Gastroesophageal sphincter (tissue), 4 donors: ENCODE measurements around the gene NTN3. TPM values are rescaled to one million over a fixed set of nuclear protein-coding genes. Genes with fewer than 3 reads are reported as not detected.

Experiments
- ATAC-seq: fragments of 150-250 bp; one replicate; pipeline ENCODE4 v1.9.1; 2016; ENCODE audit warnings: mild to moderate bottlenecking, moderate library complexity
- H3K27ac ChIP-seq, 4 donors: fragments of 200-600 bp; sonication (generic) in 3 of 4; 1 replicate in 3 of 4; 2 replicates in 1 of 4; pipeline ENCODE4 v1.5.1; 2016 to 2019
- H3K27me3 ChIP-seq: fragments of 200-600 bp; sonication (generic); one replicate; pipeline ENCODE4 v1.5.1; 2019
- H3K36me3 ChIP-seq, 2 donors: fragments of 200-600 bp; sonication (generic); one replicate each; pipeline ENCODE4 v1.5.1; 2019; ENCODE audit warnings: control low read depth in 1 of 2
- H3K4me1 ChIP-seq, 3 donors: fragments of 200-600 bp; sonication (generic); 1 replicate in 2 of 3; 2 replicates in 1 of 3; pipeline ENCODE4 v1.5.1; 2016 to 2019; ENCODE audit warnings: control low read depth in 2 of 3
- H3K4me3 ChIP-seq, 2 donors: fragments of 200-600 bp; sonication (generic); one replicate each; pipeline ENCODE4 v1.5.1; 2019; ENCODE audit warnings: mild to moderate bottlenecking in 1 of 2, moderate library complexity in 1 of 2
- H3K9me3 ChIP-seq, 3 donors: fragments of 200-600 bp; sonication (generic); one replicate each; pipeline ENCODE4 v1.5.1; 2017 to 2019; ENCODE audit warnings: control low read depth in 2 of 3
- EP300 ChIP-seq: sonication (generic); formaldehyde crosslinking; IDR thresholded peaks from one replicate; pipeline ENCODE4 v1.6.1; 2017; ENCODE audit warnings: antibody characterized with exemption, mild to moderate bottlenecking
- POLR2A ChIP-seq, 2 donors: fragments of 450-650 bp; IDR thresholded peaks; one replicate each; pipeline ENCODE4 v1.6.1; 2017; ENCODE audit warnings: antibody characterized with exemption in 2 of 2, mild to moderate bottlenecking in 2 of 2, moderate library complexity in 1 of 2
- POLR2AphosphoS5 ChIP-seq: sonication (generic); formaldehyde crosslinking; IDR thresholded peaks from one replicate; pipeline ENCODE4 v1.6.1; 2017; ENCODE audit warnings: antibody characterized with exemption
- WGBS, 2 donors: methylation state at CpG; one replicate each; pipeline ENCODE4 v1.1.5; 2018; ENCODE audit warnings: low coverage in 1 of 2; 5-methylcytosine and 5-hydroxymethylcytosine counted together
- total RNA-seq, 4 donors: library from RNA; depleted of rRNA; stranded (reverse); fragments of >200 nt; gene quantifications; one replicate each; pipeline ENCODE4 v1.1.0, GENCODE V29; 2016
- TF ChIP-seq, protein P1 (sequence below), 4 experiments: fragments of 200-600 bp in 2 of 4; fragments of 450-650 bp in 2 of 4; sonication (generic) in 1 of 4; IDR thresholded peaks; one replicate each; pipeline ENCODE4 v1.5.1; 2017 to 2019; ENCODE audit warnings: antibody characterized with exemption in 4 of 4, mild to moderate bottlenecking in 2 of 4, moderate library complexity in 2 of 4

The NTN3 gene
- not detected for total RNA-seq

DNA sequence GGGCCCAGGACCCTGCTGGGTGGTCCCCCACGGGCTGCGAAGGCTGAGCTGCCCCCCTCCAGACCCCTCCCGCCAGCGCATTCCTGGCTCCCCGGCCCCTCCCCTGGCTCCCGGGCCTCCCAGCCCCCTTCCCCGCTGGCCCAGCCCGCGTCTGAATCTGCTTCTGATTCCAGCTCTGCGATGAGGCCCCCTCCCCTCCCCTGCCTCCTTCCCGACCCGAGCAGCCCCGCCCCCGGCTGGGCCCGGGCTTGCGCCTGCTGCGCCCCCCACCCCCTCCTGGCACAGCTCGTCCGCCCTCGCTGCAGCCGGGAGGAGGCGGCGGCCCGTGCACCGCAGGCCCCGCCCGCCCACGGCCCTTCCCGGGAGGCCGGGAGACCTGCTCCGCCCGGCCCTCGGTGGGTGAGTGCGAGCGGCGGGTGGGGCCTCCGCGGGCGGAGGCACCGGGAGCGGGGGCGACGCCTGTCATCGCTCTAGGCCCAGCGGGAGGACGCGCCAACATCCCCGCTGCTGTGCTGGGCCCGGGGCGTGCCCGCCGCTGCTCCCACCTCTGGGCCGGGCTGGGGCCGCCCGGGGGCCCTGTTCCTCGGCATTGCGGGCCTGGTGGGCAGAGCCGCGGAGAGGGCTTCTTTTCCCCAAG is at the start of gene NTN3:
TSS of gene NTN3 (plus strand) at position 282 of the 637 bp plus-strand sequence. CDS start 405 bp downstream, outside the sequence.
- H3K4me3 ChIP-seq = peak within 1 kb of the TSS in 1 of 2 donors; percentile 43
- H3K36me3 ChIP-seq = no peaks in the 10 kb centered on the region
- TF ChIP-seq EP300 = no peak
- no peak for TF ChIP-seq POLR2A (IDR thresholded peaks at IDR 0.05)
- TF ChIP-seq, protein P1, sequence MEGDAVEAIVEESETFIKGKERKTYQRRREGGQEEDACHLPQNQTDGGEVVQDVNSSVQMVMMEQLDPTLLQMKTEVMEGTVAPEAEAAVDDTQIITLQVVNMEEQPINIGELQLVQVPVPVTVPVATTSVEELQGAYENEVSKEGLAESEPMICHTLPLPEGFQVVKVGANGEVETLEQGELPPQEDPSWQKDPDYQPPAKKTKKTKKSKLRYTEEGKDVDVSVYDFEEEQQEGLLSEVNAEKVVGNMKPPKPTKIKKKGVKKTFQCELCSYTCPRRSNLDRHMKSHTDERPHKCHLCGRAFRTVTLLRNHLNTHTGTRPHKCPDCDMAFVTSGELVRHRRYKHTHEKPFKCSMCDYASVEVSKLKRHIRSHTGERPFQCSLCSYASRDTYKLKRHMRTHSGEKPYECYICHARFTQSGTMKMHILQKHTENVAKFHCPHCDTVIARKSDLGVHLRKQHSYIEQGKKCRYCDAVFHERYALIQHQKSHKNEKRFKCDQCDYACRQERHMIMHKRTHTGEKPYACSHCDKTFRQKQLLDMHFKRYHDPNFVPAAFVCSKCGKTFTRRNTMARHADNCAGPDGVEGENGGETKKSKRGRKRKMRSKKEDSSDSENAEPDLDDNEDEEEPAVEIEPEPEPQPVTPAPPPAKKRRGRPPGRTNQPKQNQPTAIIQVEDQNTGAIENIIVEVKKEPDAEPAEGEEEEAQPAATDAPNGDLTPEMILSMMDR (IDR thresholded peaks at IDR 0.05) = no peak
- no peak for TF ChIP-seq POLR2AphosphoS5
- peaks cover 67% of the 10 kb centered on the region for H3K27me3 ChIP-seq
- no peaks in the 10 kb centered on the region for H3K9me3 ChIP-seq
- no CpG with 5 or more reads among the region's 59 CpGs for WGBS, 2 donors
- no peak for ATAC-seq
- peaks cover 0 to 78% (median 47%) of the 10 kb centered on the region in 3 donors for H3K4me1 ChIP-seq
- H3K27ac ChIP-seq = peak within 1 kb of the TSS in 1 of 4 donors; percentile 29

DNA sequence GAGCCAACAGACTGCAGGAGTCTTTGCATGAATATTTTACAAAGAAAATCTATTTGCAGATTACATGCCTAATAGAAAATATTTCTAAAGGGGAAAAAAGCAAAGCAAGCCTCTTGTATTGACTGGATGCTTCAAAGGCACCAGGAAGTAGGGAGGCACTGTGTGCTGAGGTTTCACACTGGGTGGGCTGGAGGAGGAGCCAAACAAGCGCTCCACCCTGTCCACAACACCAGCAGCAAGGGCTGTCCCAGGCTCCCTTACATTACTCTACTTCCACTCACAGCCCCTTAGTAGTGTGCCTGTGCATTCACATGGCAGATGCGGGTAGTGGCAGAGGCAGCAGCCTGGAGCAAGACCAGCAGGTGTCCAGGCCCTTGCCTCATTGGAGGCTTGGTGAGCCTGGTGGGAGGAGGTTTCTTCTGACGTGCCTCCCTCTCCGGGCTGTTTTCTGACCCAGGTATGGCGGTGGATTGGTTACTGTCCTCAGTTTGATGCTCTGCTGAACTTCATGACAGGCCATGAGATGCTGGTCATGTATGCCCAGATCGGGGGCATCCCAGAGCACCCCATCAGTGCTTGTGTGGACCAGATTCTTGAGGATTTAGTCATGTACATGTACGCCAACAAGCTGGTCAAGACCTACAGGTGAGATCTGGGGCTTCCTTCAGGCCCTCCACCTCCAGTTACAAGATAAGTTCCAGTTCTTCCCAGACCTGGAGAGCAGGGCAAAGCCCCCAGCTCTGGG is 48.8 kb upstream of the NTN3 start:
- TF ChIP-seq EP300 (no peak), POLR2AphosphoS5 (no peak), POLR2A (IDR thresholded peaks at IDR 0.05) (no peak)
- TF ChIP-seq, protein P1 (IDR thresholded peaks at IDR 0.05) = no peak
- Histone ChIP-seq H3K4me1 (no peaks in the 10 kb centered on the region), H3K9me3 (no peaks in the 10 kb centered on the region), H3K27me3 (peaks cover 4% of the 10 kb centered on the region), H3K27ac (no peak overlapping the region), H3K36me3 (no peaks in the 10 kb centered on the region), H3K4me3 (no peak overlapping the region)
- no peak for ATAC-seq
- 67% methylated on average over 3 of the region's 7 CpGs; no CpG with 5 or more reads in 1 of the 2 donors for WGBS, 2 donors

DNA sequence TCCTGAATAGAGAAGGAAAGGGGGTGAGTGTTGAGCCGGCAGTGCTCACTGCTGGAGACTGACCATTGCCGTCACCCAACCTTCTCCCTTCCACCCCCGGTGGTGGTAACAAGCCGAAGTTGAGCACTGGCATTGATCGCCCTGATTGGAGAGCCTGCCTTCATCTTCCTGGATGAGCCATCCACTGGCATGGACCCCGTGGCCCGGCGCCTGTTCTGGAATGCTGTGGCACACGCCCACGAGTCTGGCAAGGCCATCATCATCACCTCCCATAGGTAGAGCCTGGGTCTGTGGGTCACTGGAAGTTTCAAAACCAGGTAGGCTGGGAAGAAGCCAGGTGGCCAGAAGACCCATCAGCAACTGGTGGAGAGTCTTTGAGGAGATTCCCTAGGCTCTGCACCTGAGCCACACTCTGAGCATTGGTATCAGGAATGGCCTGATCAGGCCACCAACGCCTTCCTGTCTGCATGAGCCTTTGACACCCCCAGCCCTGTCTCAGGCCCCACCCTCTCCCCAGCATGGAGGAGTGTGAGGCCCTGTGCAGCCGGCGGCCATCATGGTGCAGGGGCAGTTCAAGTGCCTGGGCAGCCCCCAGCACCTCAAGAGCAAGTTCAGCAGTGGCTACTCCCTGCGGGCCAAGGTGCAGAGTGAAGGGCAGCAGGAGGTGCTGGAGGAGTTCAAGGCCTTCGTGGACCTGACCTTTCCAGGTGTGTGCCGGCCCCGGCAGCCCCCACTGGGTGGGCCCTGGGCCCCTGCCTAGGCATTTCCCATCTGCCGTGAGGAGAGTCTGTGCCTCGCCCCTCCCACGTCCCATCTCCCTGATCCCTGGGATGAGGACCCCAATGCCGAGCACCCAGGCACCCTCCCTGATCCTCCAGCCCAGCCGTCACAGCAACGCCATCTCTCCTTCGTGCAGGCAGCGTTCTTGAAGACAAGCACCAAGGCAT is 46.8 kb upstream of the NTN3 start:
- Histone ChIP-seq H3K36me3 (no peaks in the 10 kb centered on the region), H3K9me3 (no peaks in the 10 kb centered on the region), H3K27ac (no peak overlapping the region), H3K27me3 (no peaks in the 10 kb centered on the region), H3K4me3 (no peak overlapping the region), H3K4me1 (peaks cover 0 to 8% (median 3%) of the 10 kb centered on the region in 3 donors)
- 80 to 100% methylated on average over 1 to 4 of the region's 25 CpGs for WGBS, 2 donors
- TF ChIP-seq POLR2A (IDR thresholded peaks at IDR 0.05) = no peak
- no peak for TF ChIP-seq POLR2AphosphoS5
- TF ChIP-seq EP300 = no peak
- TF ChIP-seq, protein P1 (IDR thresholded peaks at IDR 0.05) = no peak
- ATAC-seq = no peak

DNA sequence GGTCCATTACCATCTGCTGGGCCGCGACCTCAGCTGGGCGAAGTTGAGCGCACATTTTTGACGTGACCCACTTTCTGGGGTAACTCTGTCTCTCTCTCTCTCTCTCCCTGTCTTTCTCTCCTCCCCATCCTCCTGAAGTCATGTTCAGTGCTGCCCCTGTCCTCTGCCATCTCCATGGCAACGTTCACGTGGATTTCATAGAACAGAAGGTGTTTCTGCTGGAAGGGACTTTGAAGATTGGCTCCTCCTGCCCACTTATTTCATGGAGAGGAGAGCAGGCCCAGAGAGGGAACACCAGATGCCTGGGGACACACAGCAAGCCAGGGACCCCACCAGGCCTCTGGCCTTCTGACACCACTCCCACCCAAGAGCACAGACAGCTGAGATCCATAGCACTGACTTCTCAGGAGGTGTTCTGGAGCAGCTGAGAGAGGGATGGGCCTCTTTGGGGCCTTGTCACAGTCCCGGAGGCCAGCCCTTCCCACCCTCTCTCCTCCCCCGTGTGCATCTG is 46.0 kb upstream of the NTN3 start:
- TF ChIP-seq, protein P1 (IDR thresholded peaks at IDR 0.05) = no peak
- TF ChIP-seq POLR2AphosphoS5 (no peak), POLR2A (IDR thresholded peaks at IDR 0.05) (no peak), EP300 (no peak)
- H3K36me3 ChIP-seq = no peaks in the 10 kb centered on the region
- WGBS, 2 donors = 79% methylated on average over 6 of the region's 9 CpGs; no CpG with 5 or more reads in 1 of the 2 donors
- H3K27me3 ChIP-seq = no peaks in the 10 kb centered on the region
- H3K4me1 ChIP-seq = peaks cover 0 to 14% (median 6%) of the 10 kb centered on the region in 3 donors
- no peak overlapping the region for H3K4me3 ChIP-seq
- no peaks in the 10 kb centered on the region for H3K9me3 ChIP-seq
- ATAC-seq = no peak
- H3K27ac ChIP-seq = no peak overlapping the region
